B cell (primary cell): ENCODE results near the gene BOC. TPM values are rescaled to one million over a fixed set of nuclear protein-coding genes. Genes with fewer than 3 reads are reported as not detected.

Experiments used
- ATAC-seq: fragments of 200-7000 bp; cut with Tn5 transposase; one replicate; pipeline ENCODE4 v1.10.0; 2021; ENCODE audit warnings: low read depth, mild to moderate bottlenecking, moderate number of reproducible peaks, moderate library complexity
- CTCF ChIA-PET: fragments of 350-600 bp; sonication (Branson Sonifier 250); formaldehyde crosslinking; loops from one replicate; lab custom pipeline; 2021; ENCODE audit warnings: antibody characterized with exemption, inconsistent platforms; lab: Charles Lee
- POLR2A ChIA-PET: fragments of 350-600 bp; sonication (Branson Sonifier 250); formaldehyde crosslinking; loops from one replicate; lab custom pipeline; 2021; ENCODE audit warnings: antibody characterized with exemption; lab: Charles Lee
- DNase-seq: peaks from one replicate; pipeline ENCODE4 v3.0.0; 2013
- H2AFZ ChIP-seq: 2 replicates; pipeline ENCODE4 v1.6.1; 2012; ENCODE audit warnings: mild to moderate bottlenecking, low read depth, low read length; ENCODE audit not compliant: insufficient read depth, poor library complexity, severe bottlenecking
- H3K27ac ChIP-seq, 2 donors: 1 replicate in 1 of 2; 2 replicates in 1 of 2; pipeline ENCODE4 v1.5.1; 2012 to 2013; ENCODE audit warnings: low read length in 2 of 2, mild to moderate bottlenecking in 2 of 2, moderate library complexity in 1 of 2
- H3K27me3 ChIP-seq, 4 experiments: fragments of 200-600 bp in 1 of 4; sonication (generic) in 1 of 4; replicated peaks in 1 of 4; 1 replicate in 2 of 4; 2 replicates in 2 of 4; pipeline versions ENCODE4 v1.6.1 to v1.7.0; 2013 to 2016; ENCODE audit warnings: low read length in 3 of 4, mild to moderate bottlenecking in 2 of 4, mixed read lengths in 1 of 4, moderate library complexity in 1 of 4; ENCODE audit not compliant: insufficient read depth in 4 of 4, control insufficient read depth in 3 of 4; ENCODE audit errors: control extremely low read depth in 1 of 4
- H3K36me3 ChIP-seq, 2 experiments: replicated peaks in 1 of 2; 1 replicate in 1 of 2; 2 replicates in 1 of 2; pipeline versions ENCODE4 v1.6.1 to v1.7.1; 2013; ENCODE audit warnings: low read length in 1 of 2; ENCODE audit not compliant: insufficient read depth in 2 of 2, control insufficient read depth in 1 of 2; ENCODE audit errors: control extremely low read depth in 1 of 2, extremely low read depth in 1 of 2
- H3K4me1 ChIP-seq, 2 donors: fragments of 200-600 bp in 1 of 2; sonication (generic) in 1 of 2; 1 replicate in 1 of 2; 2 replicates in 1 of 2; pipeline versions ENCODE4 v1.5.1 to v1.6.1; 2013 to 2017; ENCODE audit warnings: low read length in 2 of 2; ENCODE audit not compliant: control insufficient read depth in 2 of 2, insufficient read depth in 2 of 2
- H3K4me2 ChIP-seq: replicated peaks from 2 replicates; pipeline ENCODE3; 2012; ENCODE audit warnings: mild to moderate bottlenecking, low read depth, low read length; ENCODE audit not compliant: poor library complexity, severe bottlenecking
- H3K4me3 ChIP-seq, 5 experiments: fragments of 200-600 bp in 1 of 5; sonication (generic) in 1 of 5; 1 replicate in 3 of 5; 2 replicates in 2 of 5; pipeline versions ENCODE4 v1.5.1 to v1.7.0; 2011 to 2016; ENCODE audit warnings: low read length in 4 of 5, mild to moderate bottlenecking in 4 of 5, low read depth in 2 of 5, control low read depth in 1 of 5, moderate library complexity in 1 of 5; ENCODE audit not compliant: insufficient read depth in 1 of 5; ENCODE audit errors: control extremely low read depth in 1 of 5, extremely low read depth in 1 of 5
- H3K79me2 ChIP-seq: fragments of 200-600 bp; sonication (generic); one replicate; pipeline ENCODE4 v1.6.0; 2016; ENCODE audit warnings: low read length; ENCODE audit not compliant: control insufficient read depth, insufficient read depth
- H3K9ac ChIP-seq: fragments of 200-600 bp; sonication (generic); 2 replicates; pipeline ENCODE4 v1.6.1; 2017; ENCODE audit warnings: mild to moderate bottlenecking, low read length, moderate library complexity
- H3K9me3 ChIP-seq, 3 donors: one replicate each; pipeline versions ENCODE4 v1.6.1 to v1.7.1; 2013; ENCODE audit warnings: low read length in 2 of 3; ENCODE audit not compliant: control insufficient read depth in 2 of 3, insufficient read depth in 1 of 3; ENCODE audit errors: control extremely low read depth in 1 of 3
- H4K20me1 ChIP-seq: 2 replicates; pipeline ENCODE4 v1.6.0; 2012; ENCODE audit warnings: mild to moderate bottlenecking, low read length; ENCODE audit not compliant: insufficient read depth, control insufficient read depth, poor library complexity, severe bottlenecking
- H3K27ac Mint-ChIP-seq: one replicate; pipeline ENCODE4 v1.8.0; 2021; ENCODE audit warnings: mixed read lengths
- H3K27me3 Mint-ChIP-seq: one replicate; pipeline ENCODE4 v1.8.0; 2021; ENCODE audit warnings: mixed read lengths
- H3K4me1 Mint-ChIP-seq: one replicate; pipeline ENCODE4 v1.8.0; 2021; ENCODE audit warnings: mixed read lengths
- H3K4me3 Mint-ChIP-seq: one replicate; pipeline ENCODE4 v1.8.0; 2021; ENCODE audit warnings: mixed read lengths
- H3K9me3 Mint-ChIP-seq: one replicate; pipeline ENCODE4 v1.8.0; 2022; ENCODE audit warnings: mixed read lengths; ENCODE audit not compliant: insufficient read depth
- EZH2 ChIP-seq: IDR thresholded peaks from 2 replicates; pipeline ENCODE4 v1.6.1; 2012; ENCODE audit warnings: borderline replicate concordance, low read depth, mild to moderate bottlenecking, moderate library complexity, low read length; ENCODE audit not compliant: insufficient read depth, poor library complexity, severe bottlenecking
- WGBS: methylation state at CpG from one replicate; pipeline ENCODE4 v1.1.5; 2013; ENCODE audit warnings: missing lambda C conversion rate; ENCODE audit not compliant: insufficient coverage; 5-methylcytosine and 5-hydroxymethylcytosine counted together
- intact Hi-C: fragments of 100-400 bp; cut with micrococcal nuclease; formaldehyde crosslinking; loops from one replicate; pipeline ENCODE4 v1.10.0; 2022
- polyA plus RNA-seq: library from polyadenylated mRNA; depleted of rRNA; stranded (reverse); fragments of >200 nt; gene quantifications from 2 replicates; pipeline ENCODE4 v1.2.3, GENCODE V29; 2012
- total RNA-seq, 2 donors: library from RNA; stranded (reverse); fragments of 120-200 nt in 1 of 2; gene quantifications; 1 replicate in 1 of 2; 2 replicates in 1 of 2; pipeline versions ENCODE4 v1.2.3 to v1.2.4, GENCODE V29; 2013 to 2022
- TF ChIP-seq, protein P1 (sequence below): fragments of 200-600 bp; IDR thresholded peaks from one replicate; pipeline ENCODE4 v1.8.0; 2022; ENCODE audit warnings: antibody characterized with exemption, mild to moderate bottlenecking

BOC gene
- total and polyA plus RNA-seq, 2 donors (not counting 1 experiment from before 2014, with no cell fraction given) = 0.12 to 2.0 TPM

DNA sequence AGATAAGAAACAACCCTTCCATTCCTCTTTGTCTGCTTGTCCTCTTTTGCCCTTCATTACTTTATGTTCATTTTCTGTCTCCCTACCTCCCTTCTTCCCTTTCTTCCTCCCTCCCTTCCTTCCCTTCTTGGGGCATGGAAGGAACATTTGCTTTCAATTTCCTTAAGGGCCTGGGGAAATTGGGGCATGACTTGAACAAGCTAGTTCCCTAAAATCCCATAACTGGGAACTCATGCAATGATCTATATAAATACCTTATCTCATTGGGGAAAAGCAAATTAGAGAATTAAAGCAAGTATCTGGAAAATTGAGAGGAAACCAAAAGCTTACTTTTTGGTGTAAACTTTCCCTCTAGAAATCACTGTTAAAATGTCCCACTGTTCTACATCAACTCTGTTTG, 35.7 kb downstream of the BOC start:
- H3K9me3 ChIP-seq = peaks cover 0 to 1% (median 0%) of the 10 kb centered on the region in 3 donors
- no peaks in the 10 kb centered on the region for H3K4me1 ChIP-seq
- H3K27me3 ChIP-seq = peaks cover 0 to 5% (median 0%) of the 10 kb centered on the region in 4 experiments
- TF ChIP-seq, protein P1, sequence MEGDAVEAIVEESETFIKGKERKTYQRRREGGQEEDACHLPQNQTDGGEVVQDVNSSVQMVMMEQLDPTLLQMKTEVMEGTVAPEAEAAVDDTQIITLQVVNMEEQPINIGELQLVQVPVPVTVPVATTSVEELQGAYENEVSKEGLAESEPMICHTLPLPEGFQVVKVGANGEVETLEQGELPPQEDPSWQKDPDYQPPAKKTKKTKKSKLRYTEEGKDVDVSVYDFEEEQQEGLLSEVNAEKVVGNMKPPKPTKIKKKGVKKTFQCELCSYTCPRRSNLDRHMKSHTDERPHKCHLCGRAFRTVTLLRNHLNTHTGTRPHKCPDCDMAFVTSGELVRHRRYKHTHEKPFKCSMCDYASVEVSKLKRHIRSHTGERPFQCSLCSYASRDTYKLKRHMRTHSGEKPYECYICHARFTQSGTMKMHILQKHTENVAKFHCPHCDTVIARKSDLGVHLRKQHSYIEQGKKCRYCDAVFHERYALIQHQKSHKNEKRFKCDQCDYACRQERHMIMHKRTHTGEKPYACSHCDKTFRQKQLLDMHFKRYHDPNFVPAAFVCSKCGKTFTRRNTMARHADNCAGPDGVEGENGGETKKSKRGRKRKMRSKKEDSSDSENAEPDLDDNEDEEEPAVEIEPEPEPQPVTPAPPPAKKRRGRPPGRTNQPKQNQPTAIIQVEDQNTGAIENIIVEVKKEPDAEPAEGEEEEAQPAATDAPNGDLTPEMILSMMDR = no peak
- no peak for TF ChIP-seq EZH2
- Mint-ChIP-seq H3K9me3 (no peaks in the 10 kb centered on the region), H3K27me3 (peaks cover 38% of the 10 kb centered on the region), H3K4me3 (no peak overlapping the region), H3K27ac (no peak overlapping the region), H3K4me1 (no peaks in the 10 kb centered on the region)
- no peaks in the 10 kb centered on the region for H4K20me1 ChIP-seq
- H2AFZ ChIP-seq = no peak overlapping the region
- DNase-seq = no peak
- H3K79me2 ChIP-seq = no peaks in the 10 kb centered on the region
- CTCF ChIA-PET = no interaction called here
- POLR2A ChIA-PET = no interaction called here
- H3K4me2 ChIP-seq = no peak overlapping the region
- H3K4me3 ChIP-seq = no peak overlapping the region
- no peak overlapping the region for H3K27ac ChIP-seq
- ATAC-seq = no peak
- H3K36me3 ChIP-seq = no peaks in the 10 kb centered on the region
- H3K9ac ChIP-seq = no peak overlapping the region
- intact Hi-C loops = no loop called here

DNA sequence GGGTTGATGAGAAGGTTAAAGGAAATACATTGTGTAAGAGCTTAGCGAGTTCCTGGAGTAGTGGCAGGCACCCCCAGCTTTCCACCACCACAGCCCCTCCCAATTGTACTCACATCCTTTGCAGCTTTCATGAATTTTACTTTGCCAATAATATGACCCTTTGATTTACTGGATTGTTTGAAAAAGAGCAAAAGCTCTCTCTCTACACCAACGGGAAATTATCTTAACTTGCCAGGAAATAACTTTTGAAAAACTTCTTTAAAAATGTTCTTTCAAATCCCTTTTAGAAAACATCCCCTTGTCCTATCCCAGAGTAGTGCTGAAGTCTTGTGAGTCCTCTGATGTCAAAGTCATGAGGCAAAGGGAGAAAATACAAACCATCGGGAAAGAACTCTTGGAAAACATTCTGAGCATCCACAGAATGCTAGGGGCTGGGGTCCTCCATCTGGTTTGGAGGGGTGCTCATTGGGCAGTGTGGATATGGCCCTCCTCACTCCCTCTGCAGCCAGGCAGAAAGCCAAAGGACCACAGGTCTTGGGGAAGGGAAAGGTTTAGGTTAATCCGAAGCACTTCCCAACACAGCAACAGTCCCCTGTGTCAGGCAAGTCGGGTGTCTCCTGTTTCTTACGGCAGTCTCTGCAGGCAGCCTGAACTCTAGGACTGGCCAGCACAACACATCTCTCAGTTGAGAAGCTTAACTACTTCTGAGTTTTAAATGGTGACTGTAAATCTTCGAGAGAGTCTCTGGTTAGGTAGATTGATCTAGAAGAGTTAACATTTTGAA, 36.5 kb downstream of the BOC start:
- intact Hi-C loops = no loop called here
- Histone ChIP-seq H3K9me3 (peaks cover 0 to 1% (median 0%) of the 10 kb centered on the region in 3 donors), H3K36me3 (no peaks in the 10 kb centered on the region), H3K9ac (no peak overlapping the region), H3K4me2 (no peak overlapping the region), H3K27me3 (peaks cover 0 to 5% (median 0%) of the 10 kb centered on the region in 4 experiments), H3K27ac (no peak overlapping the region), H2AFZ (no peak overlapping the region), H3K4me3 (no peak overlapping the region), H4K20me1 (no peaks in the 10 kb centered on the region), H3K79me2 (no peaks in the 10 kb centered on the region), H3K4me1 (no peaks in the 10 kb centered on the region)
- Mint-ChIP-seq H3K27me3 (peaks cover 33% of the 10 kb centered on the region), H3K27ac (no peak overlapping the region), H3K4me1 (no peaks in the 10 kb centered on the region), H3K9me3 (no peaks in the 10 kb centered on the region), H3K4me3 (no peak overlapping the region)
- ChIA-PET CTCF (no interaction called here), POLR2A (no interaction called here)
- 80% methylated on average over 1 of the region's 7 CpGs for WGBS
- no peak for DNase-seq
- TF ChIP-seq, protein P1 = no peak
- no peak for TF ChIP-seq EZH2
- no peak for ATAC-seq
